Activated CD4-positive, alpha-beta T cell treated with anti-CD3 and anti-CD28 coated beads, Interleukin-2, amount 50 U/mL, for 4 hours (primary cell): ENCODE measurements around the gene NR0B1.

ENCODE experiments used
- DNase-seq, 2 experiments: peaks; one replicate each; pipeline ENCODE4 v3.0.0-alpha.2; 2020

NR0B1 gene

GRCh38 chrX:30309139-30309571, at the start of gene NR0B1:
NR0B1 (minus strand) TSS chrX:30309390; CDS start chrX:30309363, 27 bp downstream.
- no peak for DNase-seq

GRCh38 chrX:30349946-30350345, 40.8 kb upstream of the NR0B1 start:
- DNase-seq, result no peak

- no peak for DNase-seq
Measured at GRCh38 chrX:30343206-30343605, 34.0 kb upstream of the NR0B1 start.

GRCh38 chrX:30340753-30341152, 31.6 kb upstream of the NR0B1 start:
- no peak for DNase-seq

- DNase-seq, result no peak
Measured at GRCh38 chrX:30327762-30328161, 18.6 kb upstream of the NR0B1 start.

- no peak for DNase-seq
Measured at GRCh38 chrX:30317308-30317707, 8.1 kb upstream of the NR0B1 start.

GRCh38 chrX:30313322-30313721, 4.1 kb upstream of the NR0B1 start:
- no peak for DNase-seq

- DNase-seq, result no peak
Measured at GRCh38 chrX:30312858-30313257, 3.7 kb upstream of the NR0B1 start.

GRCh38 chrX:30310429-30311206, 1.4 kb upstream of the NR0B1 start:
- no peak for DNase-seq

- DNase-seq, result no peak
Measured at GRCh38 chrX:30308263-30309138, 689 bp downstream of the NR0B1 start.

- no peak for DNase-seq
Measured at GRCh38 chrX:30307466-30307865, 1.7 kb downstream of the NR0B1 start.

GRCh38 chrX:30304866-30305265, 4.3 kb downstream of the NR0B1 start:
- DNase-seq, result no peak

- DNase-seq, result no peak
Measured at GRCh38 chrX:30302956-30303355, 6.2 kb downstream of the NR0B1 start.

- DNase-seq, result no peak
Measured at GRCh38 chrX:30301963-30302362, 7.2 kb downstream of the NR0B1 start.

- no peak for DNase-seq
Measured at GRCh38 chrX:30301208-30301607, 8.0 kb downstream of the NR0B1 start.

- DNase-seq, result no peak
Measured at GRCh38 chrX:30296408-30297254, 12.6 kb downstream of the NR0B1 start.

- no peak for DNase-seq
Measured at GRCh38 chrX:30283456-30284200, 25.6 kb downstream of the NR0B1 start.

- DNase-seq, result no peak
Measured at GRCh38 chrX:30282527-30282926, 26.7 kb downstream of the NR0B1 start.

GRCh38 chrX:30280428-30280827, 28.8 kb downstream of the NR0B1 start:
- no peak for DNase-seq

- DNase-seq, result no peak
Measured at GRCh38 chrX:30278365-30278764, 30.8 kb downstream of the NR0B1 start.

- DNase-seq, result no peak
Measured at GRCh38 chrX:30275498-30275897, 33.7 kb downstream of the NR0B1 start.

- DNase-seq, result no peak
Measured at GRCh38 chrX:30270639-30271038, 38.6 kb downstream of the NR0B1 start.
